OCI-LY7 (cell line): Measurements from ENCODE around the gene ANAPC10. TPM values are rescaled to one million over a fixed set of nuclear protein-coding genes. Genes with fewer than 3 reads are reported as not detected.

Source experiments
- BruUV-seq: library from RNA; stranded (reverse); fragments of 400-500 nt; replicated peaks from 2 replicates; lab custom pipeline; 2021; lab: Mats Ljungman, UMichigan
- CTCF ChIA-PET: fragments of 300-600 bp; sonication (Branson Sonifier 250); formaldehyde crosslinking; loops from one replicate; lab custom pipeline; 2022; ENCODE audit warnings: antibody characterized with exemption; ENCODE audit not compliant: unreplicated experiment; lab: Charles Lee
- POLR2A ChIA-PET: fragments of 300-600 bp; sonication (Branson Sonifier 250); formaldehyde crosslinking; loops from one replicate; lab custom pipeline; 2022; ENCODE audit warnings: antibody characterized with exemption; lab: Charles Lee
- DNase-seq: peaks from one replicate; pipeline ENCODE4 v3.0.0-alpha.2; 2015; ENCODE audit warnings: low spot score
- H2AFZ ChIP-seq: fragments of 200-600 bp; sonication (generic), shearing (Covaris generic); 2 replicates; pipeline ENCODE4 v1.6.1; 2014; ENCODE audit warnings: mild to moderate bottlenecking, antibody characterized with exemption, low read length, moderate library complexity
- H3K27ac ChIP-seq: fragments of 200-600 bp; sonication (generic); 2 replicates; pipeline ENCODE4 v1.5.1; 2014; ENCODE audit warnings: mixed run types, low read depth, mild to moderate bottlenecking, moderate library complexity, low read length, inconsistent platforms; ENCODE audit not compliant: poor library complexity, severe bottlenecking
- H3K36me3 ChIP-seq: fragments of 200-600 bp; sonication (generic); 2 replicates; pipeline ENCODE4 v1.6.1; 2014; ENCODE audit warnings: mild to moderate bottlenecking, antibody characterized with exemption, low read length, moderate library complexity, mixed read lengths; ENCODE audit not compliant: insufficient read depth
- H3K4me1 ChIP-seq: fragments of 200-600 bp; sonication (generic); 2 replicates; pipeline ENCODE4 v1.5.1; 2014; ENCODE audit warnings: mild to moderate bottlenecking, low read length; ENCODE audit not compliant: insufficient read depth, poor library complexity, severe bottlenecking
- H3K4me2 ChIP-seq: fragments of 200-600 bp; sonication (generic); 2 replicates; pipeline ENCODE4 v1.6.1; 2014; ENCODE audit warnings: mild to moderate bottlenecking, low read length
- H3K4me3 ChIP-seq: fragments of 200-600 bp; sonication (generic); 2 replicates; pipeline ENCODE4 v1.5.1; 2014; ENCODE audit warnings: mild to moderate bottlenecking, low read depth, low read length; ENCODE audit not compliant: poor library complexity, severe bottlenecking
- H3K79me2 ChIP-seq: fragments of 200-600 bp; sonication (generic); 2 replicates; pipeline ENCODE4 v1.6.1; 2016; ENCODE audit warnings: low read depth, mild to moderate bottlenecking, low read length, moderate library complexity, mixed read lengths; ENCODE audit not compliant: insufficient read depth
- H3K9me2 ChIP-seq: fragments of 200-600 bp; sonication (generic); 2 replicates; pipeline ENCODE4 v1.6.1; 2016; ENCODE audit warnings: mild to moderate bottlenecking, low read length, mixed read lengths; ENCODE audit not compliant: insufficient read depth
- H3K9me3 ChIP-seq: fragments of 200-600 bp; sonication (generic); 2 replicates; pipeline ENCODE4 v1.6.1; 2014; ENCODE audit warnings: mild to moderate bottlenecking, mixed run types, low read length, mixed read lengths
- H4K20me1 ChIP-seq: fragments of 200-600 bp; sonication (generic); 2 replicates; pipeline ENCODE4 v1.6.1; 2014; ENCODE audit warnings: mild to moderate bottlenecking, antibody characterized with exemption, low read length, moderate library complexity, mixed read lengths; ENCODE audit not compliant: insufficient read depth
- CTCF ChIP-seq: fragments of 200-600 bp; sonication (generic); conservative IDR thresholded peaks from 2 replicates; pipeline ENCODE4 v1.5.1; 2014; ENCODE audit warnings: mild to moderate bottlenecking, antibody characterized with exemption, low read length, moderate library complexity, mixed read lengths
- EZH2phosphoT487 ChIP-seq: fragments of 200-600 bp; sonication (generic); IDR thresholded peaks from 2 replicates; pipeline ENCODE4 v1.6.1; 2018; ENCODE audit warnings: low read depth, borderline replicate concordance, mild to moderate bottlenecking, mixed run types, antibody characterized with exemption, low read length, moderate library complexity, mixed read lengths
- intact Hi-C: fragments of 100-400 bp; cut with micrococcal nuclease; formaldehyde crosslinking; loops from one replicate; pipeline ENCODE4 v1.10.0; 2022; ENCODE audit not compliant: unreplicated experiment
- total RNA-seq, 2 experiments: library from RNA; depleted of rRNA in 1 of 2; stranded (reverse); fragments of >200 nt in 1 of 2; shearing (Covaris generic) in 1 of 2; gene quantifications; 2 replicates each; pipeline ENCODE4 v1.2.3, GENCODE V29; 2014 to 2022

ANAPC10 gene
- total RNA-seq, 2 experiments from 2014 or later: 31.6 to 34.1 TPM

- H4K20me1 ChIP-seq: no peaks in the 10 kb centered on the region
- no peak overlapping the region for H2AFZ ChIP-seq
- ChIA-PET POLR2A (interaction anchor here (0.7 to 2.6 kb wide), 3 partner anchors 9 to 760 kb away, joined by 3 to 8 read pairs (median 3); no protein-coding TSS in a partner anchor), CTCF (no interaction called here)
- no TSS peak for BruUV-seq
- H3K4me3 ChIP-seq: no peak overlapping the region
- no peak overlapping the region for H3K27ac ChIP-seq
- peaks cover 81% of the 10 kb centered on the region for H3K79me2 ChIP-seq
- H3K4me2 ChIP-seq: no peak overlapping the region
- TF ChIP-seq EZH2phosphoT487 (no peak), CTCF (no peak)
- no peak for DNase-seq
- H3K9me2 ChIP-seq: no peaks in the 10 kb centered on the region
- intact Hi-C loops: no loop called here
- peaks cover 74% of the 10 kb centered on the region for H3K36me3 ChIP-seq
- H3K9me3 ChIP-seq: peaks cover 9% of the 10 kb centered on the region; the same call in 1 of the 2 replicates
- peaks cover 20% of the 10 kb centered on the region for H3K4me1 ChIP-seq
Measured at GRCh38 chr4:145093638-145094037, 4.4 kb downstream of the ANAPC10 start.

GRCh38 chr4:145090380-145090779 lies 7.6 kb downstream of the ANAPC10 start:
- peaks cover 6% of the 10 kb centered on the region for H3K4me1 ChIP-seq
- H3K79me2 ChIP-seq: peaks cover 55% of the 10 kb centered on the region; the same call in 1 of the 2 replicates
- no peak overlapping the region for H3K27ac ChIP-seq
- no peak for DNase-seq
- POLR2A ChIA-PET: interaction anchor here (0.8 kb wide), 1 partner anchor 22 kb away, joined by 3 read pairs; no protein-coding TSS in a partner anchor
- CTCF ChIA-PET: no interaction called here
- H2AFZ ChIP-seq: no peak overlapping the region
- BruUV-seq: no TSS peak
- no peaks in the 10 kb centered on the region for H3K9me2 ChIP-seq
- intact Hi-C loops: no loop called here
- peaks cover 9% of the 10 kb centered on the region; the same call in 1 of the 2 replicates for H3K9me3 ChIP-seq
- H3K36me3 ChIP-seq: peaks cover 100% of the 10 kb centered on the region
- TF ChIP-seq CTCF (no peak), EZH2phosphoT487 (no peak)
- no peak overlapping the region for H3K4me2 ChIP-seq
- H4K20me1 ChIP-seq: no peaks in the 10 kb centered on the region
- H3K4me3 ChIP-seq: no peak overlapping the region

- no peak overlapping the region for H3K4me2 ChIP-seq
- no TSS peak for BruUV-seq
- no peak overlapping the region for H2AFZ ChIP-seq
- no peak for TF ChIP-seq CTCF
- no peak for TF ChIP-seq EZH2phosphoT487
- ChIA-PET POLR2A (interaction anchor here (0.7 to 2.0 kb wide), 5 partner anchors 10 to 21 kb away, joined by 3 to 12 read pairs (median 5); partner anchors contain the start of genes ABCE1 and ANAPC10), CTCF (no interaction called here)
- H3K79me2 ChIP-seq: peaks cover 40% of the 10 kb centered on the region; the same call in 1 of the 2 replicates
- no peak overlapping the region for H3K4me3 ChIP-seq
- peaks cover 96% of the 10 kb centered on the region for H3K36me3 ChIP-seq
- H3K9me3 ChIP-seq: no peaks in the 10 kb centered on the region
- H3K4me1 ChIP-seq: no peaks in the 10 kb centered on the region
- no peaks in the 10 kb centered on the region for H3K9me2 ChIP-seq
- intact Hi-C loops: no loop called here
- no peaks in the 10 kb centered on the region for H4K20me1 ChIP-seq
- DNase-seq: no peak
- H3K27ac ChIP-seq: no peak overlapping the region
Measured at GRCh38 chr4:145083891-145084605, 13.9 kb downstream of the ANAPC10 start.
